Activated CD8-positive, alpha-beta memory T cell treated with anti-CD3 and anti-CD28 coated beads, Interleukin-2, amount 50 U/mL, for 1 hour (primary cell): ENCODE results near the gene HMGCS1.
"Not testable (repeated sequence)": the region's sequence is repeated elsewhere in the genome, so short reads cannot be mapped to it uniquely, and the experiment has no call there.

Source experiments
- DNase-seq: peaks from one replicate; pipeline ENCODE4 v3.0.0-alpha.2; 2020; ENCODE audit errors: extremely low read depth

The HMGCS1 gene

DNA sequence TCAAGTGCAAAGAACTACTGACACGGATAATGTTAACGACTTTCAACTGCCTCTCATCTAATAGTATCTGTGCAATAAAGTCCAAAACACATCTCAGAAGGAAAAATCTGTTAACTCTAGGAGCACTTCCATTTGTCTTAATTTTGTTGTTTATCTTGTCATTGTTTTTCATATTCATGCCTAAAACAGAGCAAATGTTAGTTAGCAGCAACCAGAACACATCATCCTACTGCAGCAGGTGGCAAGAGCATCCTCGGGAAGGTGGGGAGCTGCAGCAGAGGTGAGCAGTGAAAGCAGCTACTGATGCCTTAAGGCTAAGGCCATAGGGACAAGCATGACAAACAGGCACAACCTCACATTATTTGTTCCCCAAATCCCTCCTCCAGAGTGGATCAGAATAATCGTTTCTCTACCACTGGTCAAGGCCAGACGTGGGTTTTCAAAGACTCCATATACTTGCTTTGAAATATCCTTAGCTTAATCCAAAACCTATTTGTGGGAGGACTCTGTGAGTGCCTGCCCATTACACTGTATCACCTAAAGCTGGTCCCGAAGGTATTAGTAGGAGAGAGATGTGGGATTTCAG, 1.0 kb downstream of the HMGCS1 start:
- no peak for DNase-seq

GRCh38 chr5:43309637-43310036, 3.6 kb downstream of the HMGCS1 start:
- DNase-seq: no peak

DNA sequence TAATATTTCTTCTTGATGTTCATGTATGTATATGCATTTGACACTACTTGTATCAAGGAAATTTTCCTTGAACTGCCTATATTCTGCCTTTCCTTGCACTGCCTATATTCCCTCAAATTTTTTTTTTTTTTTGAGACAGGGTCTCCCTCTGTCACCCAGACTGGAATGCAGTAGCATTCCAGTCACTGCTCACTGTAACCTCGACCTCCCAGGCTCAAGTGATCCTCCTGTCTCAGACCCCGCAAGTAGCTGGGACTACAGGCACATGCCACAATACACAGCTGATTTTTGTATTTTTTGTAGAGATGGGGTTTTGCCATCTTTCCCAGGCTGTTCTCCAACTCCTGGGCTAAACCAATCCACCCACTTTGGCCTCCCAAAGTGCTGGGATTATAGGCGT, 4.1 kb downstream of the HMGCS1 start:
- no peak for DNase-seq

DNA sequence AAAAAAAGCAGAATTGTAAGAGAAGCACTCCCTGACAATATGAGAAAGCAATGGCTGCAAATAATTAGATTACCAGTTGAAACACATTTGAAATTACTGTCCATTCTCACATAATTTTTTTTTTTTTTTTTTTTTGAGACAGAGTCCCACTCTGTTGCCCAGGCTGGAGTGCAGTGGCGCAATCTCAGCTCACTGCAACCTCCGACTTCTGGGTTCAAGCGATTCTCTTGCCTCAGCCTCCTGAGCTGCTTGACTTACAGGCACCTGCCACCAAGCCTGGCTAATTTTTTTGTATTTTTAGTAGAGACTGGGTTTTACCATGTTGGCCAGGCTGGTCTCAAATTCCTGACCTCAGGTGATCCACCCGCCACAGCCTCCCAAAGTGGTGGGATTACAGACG, 6.3 kb downstream of the HMGCS1 start:
- not testable (repeated sequence) for DNase-seq

- DNase-seq: no peak
Measured at GRCh38 chr5:43305948-43306565, 7.2 kb downstream of the HMGCS1 start.

GRCh38 chr5:43304525-43304924, 8.7 kb downstream of the HMGCS1 start:
- DNase-seq: no peak

DNA sequence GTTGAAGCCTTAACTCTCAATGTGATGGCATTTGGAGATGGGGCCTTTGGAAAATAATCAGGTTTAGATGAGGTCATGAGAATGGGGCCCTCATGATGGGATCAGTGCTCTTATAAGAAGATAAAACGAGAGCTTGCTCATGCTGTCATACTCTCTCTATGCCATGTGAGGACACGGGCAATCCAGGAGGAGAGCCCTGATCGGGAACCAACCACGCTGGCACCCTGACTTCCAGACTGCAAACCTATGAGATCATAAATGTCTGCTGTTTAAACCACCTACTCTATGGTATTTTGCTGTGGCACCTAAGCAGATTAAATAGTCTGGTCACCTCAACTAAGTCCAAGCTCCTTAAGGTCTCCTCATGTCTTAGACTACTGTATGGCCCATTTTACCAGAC, 10.0 kb downstream of the HMGCS1 start:
- no peak for DNase-seq

DNA sequence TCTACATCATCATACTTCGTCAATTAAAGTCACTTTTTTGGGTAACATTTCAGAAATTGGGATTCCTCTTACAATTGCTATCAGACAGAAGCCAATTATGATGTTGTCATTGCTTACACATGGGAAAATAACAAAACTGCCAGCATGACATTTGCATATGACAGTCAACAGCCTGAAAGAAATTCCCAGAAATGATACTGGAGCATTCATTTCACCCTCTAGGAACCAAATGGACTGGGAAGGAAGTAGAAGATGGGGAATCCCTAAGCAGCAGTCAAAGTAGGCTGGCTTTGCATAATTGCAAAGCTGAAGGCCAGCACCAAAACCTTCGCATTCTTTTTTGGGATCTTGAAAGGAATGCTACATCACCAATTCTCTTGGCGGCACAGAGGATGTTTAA, 10.7 kb downstream of the HMGCS1 start:
- DNase-seq: no peak

DNA sequence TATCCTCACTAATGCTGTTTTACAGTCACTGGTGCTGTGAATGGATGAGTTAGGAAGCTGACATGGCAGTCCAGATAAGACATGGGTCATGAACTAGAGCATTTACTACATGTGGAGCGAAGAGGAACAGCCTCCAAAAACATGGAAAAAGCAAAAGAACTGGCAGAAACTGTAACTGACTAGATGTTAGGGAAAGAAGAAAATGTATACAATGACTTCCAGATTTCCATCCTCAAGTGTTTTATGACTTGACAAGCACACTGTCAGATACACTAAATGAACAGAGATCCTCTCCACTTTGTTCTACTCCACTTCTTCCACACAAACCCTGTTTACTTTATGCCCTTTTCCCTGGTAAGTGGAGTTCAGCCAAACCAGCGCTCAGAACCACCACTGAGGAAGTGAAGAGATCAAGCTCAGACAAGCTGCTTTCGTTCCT, 11.5 kb downstream of the HMGCS1 start:
- DNase-seq: no peak

- DNase-seq: no peak
Measured at GRCh38 chr5:43300112-43300511, 13.1 kb downstream of the HMGCS1 start.

GRCh38 chr5:43298443-43298842, 14.8 kb downstream of the HMGCS1 start:
- no peak for DNase-seq

- DNase-seq: no peak
Measured at GRCh38 chr5:43296835-43297234, 16.4 kb downstream of the HMGCS1 start.

GRCh38 chr5:43295202-43295601, 18.0 kb downstream of the HMGCS1 start:
- no peak for DNase-seq

GRCh38 chr5:43294226-43294625, 19.0 kb downstream of the HMGCS1 start:
- DNase-seq: no peak

DNA sequence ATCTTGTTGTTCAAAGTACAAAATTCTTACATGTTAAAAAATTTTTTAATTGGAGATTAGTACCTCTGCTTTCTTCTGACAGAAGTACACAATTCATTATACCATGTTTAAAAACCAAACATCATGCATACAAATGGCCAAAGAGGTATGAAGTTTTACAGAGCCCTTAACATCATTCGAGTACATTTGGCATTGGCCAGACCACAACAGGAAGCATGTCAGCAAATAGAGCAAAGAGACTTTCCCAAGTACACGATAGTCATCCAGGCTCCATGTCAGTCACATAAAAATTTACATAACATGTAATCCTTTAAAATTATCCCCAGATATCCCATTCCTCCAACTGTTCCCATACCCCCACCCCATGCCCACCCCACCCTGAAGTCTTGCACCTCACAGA, 22.5 kb downstream of the HMGCS1 start:
- DNase-seq: no peak

DNA sequence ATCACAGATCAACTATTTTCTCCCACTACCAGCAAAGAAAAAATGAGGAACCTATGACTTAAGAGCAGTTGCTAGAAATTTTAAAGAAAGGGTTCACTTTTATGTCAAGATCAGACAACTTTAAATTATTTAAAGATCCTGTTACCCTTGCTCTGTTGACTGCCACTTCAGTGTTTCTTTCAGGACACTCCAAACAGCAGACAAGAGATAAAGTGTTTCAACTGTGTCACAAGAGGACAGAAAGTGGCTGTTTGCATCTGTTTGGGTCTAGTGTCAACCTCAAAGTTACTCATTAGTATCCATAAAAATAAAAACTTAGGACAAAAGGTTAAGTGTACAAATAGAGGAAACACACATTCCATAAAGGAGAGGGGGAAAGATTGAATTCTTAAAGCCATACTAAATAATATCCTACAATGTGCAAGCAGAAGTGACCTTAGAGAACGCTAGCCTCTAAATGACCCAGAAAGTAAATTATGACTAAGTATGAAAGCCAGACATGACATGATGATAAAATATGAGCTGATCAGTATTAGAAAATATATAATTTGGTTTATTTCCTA, 24.9 kb downstream of the HMGCS1 start:
- no peak for DNase-seq

- DNase-seq: no peak
Measured at GRCh38 chr5:43287493-43287892, 25.7 kb downstream of the HMGCS1 start.

DNA sequence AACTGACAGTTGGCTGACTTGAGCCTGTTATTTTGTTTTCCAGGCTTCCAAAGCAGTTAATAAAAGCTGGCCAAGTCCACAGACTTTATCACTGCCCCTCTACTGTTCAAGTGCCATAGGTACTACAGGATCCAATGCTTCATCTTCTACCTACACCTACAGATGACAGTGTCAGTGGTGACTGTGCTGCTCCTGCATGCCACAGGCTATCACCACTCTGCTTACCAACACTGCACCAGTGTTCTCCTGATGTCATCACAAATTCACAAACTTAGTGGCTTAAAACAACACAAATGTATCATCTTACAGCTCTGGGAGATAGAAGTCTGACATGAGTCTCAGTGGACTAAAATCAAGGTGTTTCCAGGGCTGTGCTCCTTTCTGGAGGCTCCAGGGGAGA, 26.6 kb downstream of the HMGCS1 start:
- DNase-seq: no peak

DNA sequence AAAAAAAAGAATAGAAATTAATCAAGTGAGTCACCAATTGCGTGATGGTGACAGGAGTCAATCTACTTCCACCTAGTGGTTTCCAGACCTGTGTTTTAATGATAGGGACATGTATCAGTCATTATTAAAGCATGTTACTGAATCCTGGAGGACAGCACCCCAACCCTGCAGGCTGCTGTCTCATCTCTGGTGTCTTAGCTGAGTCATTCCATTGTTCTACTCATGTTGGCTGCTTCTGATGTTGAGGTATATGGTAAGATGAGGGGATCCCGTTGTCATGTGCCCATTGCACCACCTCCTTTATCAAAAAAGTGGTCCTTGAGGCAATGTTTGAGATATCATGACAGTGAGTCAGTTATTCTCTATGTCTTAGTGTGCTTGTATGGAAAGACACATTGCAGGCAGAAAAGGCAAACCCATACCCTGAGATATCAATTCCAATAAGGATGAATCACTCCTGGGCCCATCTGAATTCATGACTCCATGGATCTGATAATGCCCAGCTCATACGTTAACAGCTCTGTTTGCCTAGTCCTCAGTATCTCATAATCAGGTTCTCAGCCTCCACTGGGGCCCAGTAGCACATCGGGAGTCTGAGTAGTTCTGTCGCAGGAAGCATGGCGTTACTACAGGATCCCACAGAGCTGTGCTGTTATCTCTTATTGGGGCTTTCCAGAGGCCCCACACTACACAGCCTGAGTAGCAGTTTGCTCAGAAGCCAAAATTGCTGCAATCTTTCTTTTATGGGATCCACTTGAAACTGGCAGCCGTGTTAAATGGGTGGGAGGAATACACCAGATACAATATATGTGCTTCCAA, 31.2 kb downstream of the HMGCS1 start:
- no peak for DNase-seq

DNA sequence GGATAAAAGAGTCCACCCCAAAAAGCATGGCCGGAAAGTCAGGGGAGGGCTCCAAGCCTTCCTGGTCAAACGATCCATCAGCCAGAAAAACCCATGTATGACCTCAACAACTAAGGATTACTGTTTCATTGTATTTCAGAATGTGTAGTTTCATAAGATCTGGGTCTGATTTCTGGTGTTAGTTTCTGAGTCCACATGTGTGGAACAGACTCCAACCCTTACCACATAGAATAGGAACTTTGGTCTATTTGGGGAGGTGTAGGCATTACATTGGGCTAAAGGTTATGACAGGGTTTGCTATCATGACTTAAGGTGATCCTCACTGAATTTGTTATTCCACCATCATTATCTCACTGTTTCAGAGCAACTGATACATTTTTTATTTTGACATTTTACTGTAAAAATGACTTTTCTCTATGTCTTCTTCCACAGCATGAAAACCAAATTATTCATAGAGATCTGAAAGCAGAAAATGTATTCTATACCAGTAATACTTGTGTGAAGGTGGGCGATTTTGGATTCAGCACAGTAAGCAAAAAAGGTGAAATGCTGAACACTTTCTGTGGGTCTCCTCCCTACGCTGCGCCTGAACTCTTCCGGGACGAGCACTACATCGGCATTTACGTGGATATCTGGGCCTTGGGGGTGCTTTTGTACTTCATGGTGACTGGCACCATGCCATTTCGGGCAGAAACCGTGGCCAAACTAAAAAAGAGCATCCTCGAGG, 33.5 kb downstream of the HMGCS1 start:
- DNase-seq: no peak

- no peak for DNase-seq
Measured at GRCh38 chr5:43275391-43275790, 37.8 kb downstream of the HMGCS1 start.
